ENCODE data around the gene DEFB119. TPM values are rescaled to one million over a fixed set of nuclear protein-coding genes. Genes with fewer than 3 reads are reported as not detected.

Gene DEFB119
- total RNA-seq, 4 donors from 2014 or later, result not detected

- Histone ChIP-seq H3K27me3 (no peaks in the 10 kb centered on the region), H3K4me3 (no peak overlapping the region), H3K9me3 (peaks cover 0 to 4% (median 0%) of the 10 kb centered on the region in 4 donors), H3K27ac (no peak overlapping the region), H3K36me3 (no peaks in the 10 kb centered on the region), H3K4me1 (no peaks in the 10 kb centered on the region)
- WGBS, 2 donors, result 84 to 91% methylated on average over 2 of the region's 2 CpGs
- TF ChIP-seq EP300 (IDR thresholded peaks at IDR 0.05), result no peak
- no peak for TF ChIP-seq CTCF (IDR thresholded peaks at IDR 0.05)
- no peak for TF ChIP-seq POLR2A (IDR thresholded peaks at IDR 0.05)
- no peak for DNase-seq (ENCODE audit: low spot score in 2 of 2)
These were observed 25.3 kb upstream of the DEFB119 start for GRCh38 chr20:31415653-31416052.

- TF ChIP-seq EP300 (IDR thresholded peaks at IDR 0.05) (no peak), POLR2A (IDR thresholded peaks at IDR 0.05) (no peak), CTCF (IDR thresholded peaks at IDR 0.05) (no peak)
- no peak for DNase-seq (ENCODE audit: low spot score in 2 of 2)
- H3K27me3 ChIP-seq, result no peaks in the 10 kb centered on the region
- H3K9me3 ChIP-seq, result no peaks in the 10 kb centered on the region
- H3K4me3 ChIP-seq, result no peak overlapping the region
- H3K36me3 ChIP-seq, result no peaks in the 10 kb centered on the region
- WGBS, 2 donors, result 73 to 75% methylated on average over 6 of the region's 6 CpGs
- no peaks in the 10 kb centered on the region for H3K4me1 ChIP-seq
- H3K27ac ChIP-seq, result no peak overlapping the region
These were observed 24.0 kb upstream of the DEFB119 start for GRCh38 chr20:31414381-31414780.

- no peak for DNase-seq (ENCODE audit: low spot score in 2 of 2)
- Histone ChIP-seq H3K36me3 (no peaks in the 10 kb centered on the region), H3K27me3 (no peaks in the 10 kb centered on the region), H3K27ac (no peak overlapping the region), H3K4me3 (no peak overlapping the region), H3K4me1 (no peaks in the 10 kb centered on the region), H3K9me3 (peaks cover 0 to 3% (median 0%) of the 10 kb centered on the region in 4 donors)
- no peak for TF ChIP-seq CTCF (IDR thresholded peaks at IDR 0.05)
- TF ChIP-seq EP300 (IDR thresholded peaks at IDR 0.05), result no peak
- no peak for TF ChIP-seq POLR2A (IDR thresholded peaks at IDR 0.05)
- 37 to 40% methylated on average over 1 of the region's 1 CpG for WGBS, 2 donors
These were observed 19.6 kb upstream of the DEFB119 start for GRCh38 chr20:31410011-31410410.

DNA sequence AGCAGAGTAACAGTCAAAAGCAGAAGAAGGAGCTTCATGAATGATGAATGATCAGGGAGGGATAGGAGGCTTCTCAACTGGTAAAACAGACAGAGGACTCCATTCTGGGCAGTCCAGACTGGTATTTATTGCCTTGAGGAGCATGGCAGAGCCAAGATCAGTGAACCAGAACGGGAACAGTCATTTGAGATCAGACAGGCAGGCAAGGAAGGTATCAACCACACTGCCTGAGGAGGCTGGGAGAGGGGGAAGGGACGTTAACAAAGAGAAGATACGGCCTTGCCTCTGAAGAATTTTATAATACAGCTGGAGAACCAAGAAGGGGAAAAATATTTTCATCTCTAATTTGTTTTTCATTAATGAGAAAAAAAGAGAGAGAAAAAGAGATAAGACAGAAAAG, 15.7 kb upstream of the DEFB119 start, which contains the start of gene DEFB121:
TSS of gene DEFB121 (minus strand) at position 101 of the 400 bp plus-strand sequence. CDS start at position 38, 63 bp downstream.
- no peaks in the 10 kb centered on the region for H3K36me3 ChIP-seq
- H3K27me3 ChIP-seq, result no peaks in the 10 kb centered on the region
- H3K4me1 ChIP-seq, result no peaks in the 10 kb centered on the region
- 33 to 38% methylated on average over 3 of the region's 3 CpGs for WGBS, 2 donors
- no peak for DNase-seq (ENCODE audit: low spot score in 2 of 2)
- TF ChIP-seq CTCF (IDR thresholded peaks at IDR 0.05), result no peak
- TF ChIP-seq POLR2A (IDR thresholded peaks at IDR 0.05), result no peak
- no peak for TF ChIP-seq EP300 (IDR thresholded peaks at IDR 0.05)
- no peak within 1 kb of the TSS for H3K27ac ChIP-seq
- H3K9me3 ChIP-seq, result peaks cover 0 to 3% (median 0%) of the 10 kb centered on the region in 4 donors
- H3K4me3 ChIP-seq, result no peak within 1 kb of the TSS

- no peak for DNase-seq (ENCODE audit: low spot score in 2 of 2)
- 53 to 74% methylated on average over 1 of the region's 1 CpG for WGBS, 2 donors
- Histone ChIP-seq H3K4me1 (no peaks in the 10 kb centered on the region), H3K9me3 (peaks cover 0 to 3% (median 0%) of the 10 kb centered on the region in 4 donors), H3K27me3 (no peaks in the 10 kb centered on the region), H3K36me3 (no peaks in the 10 kb centered on the region), H3K4me3 (no peak overlapping the region), H3K27ac (no peak overlapping the region)
- TF ChIP-seq EP300 (IDR thresholded peaks at IDR 0.05), result no peak
- no peak for TF ChIP-seq CTCF (IDR thresholded peaks at IDR 0.05)
- no peak for TF ChIP-seq POLR2A (IDR thresholded peaks at IDR 0.05)
These were observed 13.5 kb upstream of the DEFB119 start for GRCh38 chr20:31403886-31404285.

Measured in tibial nerve (tissue), 4 donors.